ENCODE results near the gene DBN1.

The DBN1 gene

GRCh38 chr5:177490992-177491391 lies 17.6 kb upstream of the DBN1 start:
- Histone ChIP-seq H3K18ac (ENCODE audit: low read length) (no peak overlapping the region), H3K4me2 (ENCODE audit: low read length) (no peak overlapping the region), H3K4me3 (ENCODE audit: low read length) (no peak overlapping the region), H2BK15ac (replicated peaks; ENCODE audit: low read depth) (no peak overlapping the region), H3K27me3 (ENCODE audit: insufficient read depth, low read length, poor library complexity) (no peaks in the 10 kb centered on the region), H3K4me1 (ENCODE audit: control insufficient read depth, low read depth, low read length) (peaks cover 11% of the 10 kb centered on the region), H3K36me3 (ENCODE audit: control insufficient read depth, insufficient read depth, low read length) (peaks cover 20% of the 10 kb centered on the region), H2BK120ac (ENCODE audit: low read depth, low read length) (no peak overlapping the region), H2AK5ac (ENCODE audit: low read length) (no peak overlapping the region), H3K9ac (ENCODE audit: low read length) (peak overlapping the region; percentile 31), H3K56ac (ENCODE audit: low read length) (peak overlapping the region; percentile 76), H3K79me1 (ENCODE audit: low read length) (peaks cover 7% of the 10 kb centered on the region), H3K4ac (ENCODE audit: low read depth, low read length) (no peak overlapping the region), H3K79me2 (ENCODE audit: control insufficient read depth, insufficient read depth, low read length) (no peaks in the 10 kb centered on the region), H3K23ac (ENCODE audit: low read length) (no peak overlapping the region), H4K8ac (ENCODE audit: low read depth, low read length) (no peak overlapping the region), H4K5ac (ENCODE audit: low read length) (no peak overlapping the region), H3K27ac (ENCODE audit: low read depth, low read length) (peak overlapping the region; percentile 2), H2BK5ac (ENCODE audit: low read length) (no peak overlapping the region)
- WGBS (ENCODE audit: extremely low coverage, insufficient coverage, low lambda C conversion rate), result no CpG with 5 or more reads among the region's 16 CpGs
- no peak for DNase-seq

GRCh38 chr5:177490311-177490991 lies 17.0 kb upstream of the DBN1 start:
- Histone ChIP-seq H3K18ac (ENCODE audit: low read length) (no peak overlapping the region), H3K9ac (ENCODE audit: low read length) (no peak overlapping the region), H3K4ac (ENCODE audit: low read depth, low read length) (no peak overlapping the region), H3K36me3 (ENCODE audit: control insufficient read depth, insufficient read depth, low read length) (peaks cover 20% of the 10 kb centered on the region), H2AK5ac (ENCODE audit: low read length) (no peak overlapping the region), H3K27ac (ENCODE audit: low read depth, low read length) (no peak overlapping the region), H3K56ac (ENCODE audit: low read length) (peak overlapping the region; percentile 76), H2BK5ac (ENCODE audit: low read length) (no peak overlapping the region), H4K5ac (ENCODE audit: low read length) (no peak overlapping the region), H3K79me2 (ENCODE audit: control insufficient read depth, insufficient read depth, low read length) (no peaks in the 10 kb centered on the region), H3K27me3 (ENCODE audit: insufficient read depth, low read length, poor library complexity) (no peaks in the 10 kb centered on the region), H3K4me3 (ENCODE audit: low read length) (no peak overlapping the region), H3K4me2 (ENCODE audit: low read length) (no peak overlapping the region), H2BK120ac (ENCODE audit: low read depth, low read length) (no peak overlapping the region), H3K23ac (ENCODE audit: low read length) (no peak overlapping the region), H3K4me1 (ENCODE audit: control insufficient read depth, low read depth, low read length) (peaks cover 7% of the 10 kb centered on the region), H2BK15ac (replicated peaks; ENCODE audit: low read depth) (no peak overlapping the region), H4K8ac (ENCODE audit: low read depth, low read length) (no peak overlapping the region), H3K79me1 (ENCODE audit: low read length) (peaks cover 7% of the 10 kb centered on the region)
- DNase-seq, result no peak
- no CpG with 5 or more reads among the region's 15 CpGs for WGBS (ENCODE audit: extremely low coverage, insufficient coverage, low lambda C conversion rate)

GRCh38 chr5:177489119-177489716 lies 15.8 kb upstream of the DBN1 start:
- no peak overlapping the region for H2BK5ac ChIP-seq (ENCODE audit: low read length)
- no peak overlapping the region for H4K8ac ChIP-seq (ENCODE audit: low read depth, low read length)
- H3K23ac ChIP-seq (ENCODE audit: low read length), result no peak overlapping the region
- no peak overlapping the region for H2AK5ac ChIP-seq (ENCODE audit: low read length)
- peaks cover 2% of the 10 kb centered on the region for H3K4me1 ChIP-seq (ENCODE audit: control insufficient read depth, low read depth, low read length)
- no peak overlapping the region for H2BK120ac ChIP-seq (ENCODE audit: low read depth, low read length)
- no peak overlapping the region for H3K27ac ChIP-seq (ENCODE audit: low read depth, low read length)
- no peak for DNase-seq
- H3K4ac ChIP-seq (ENCODE audit: low read depth, low read length), result no peak overlapping the region
- H4K5ac ChIP-seq (ENCODE audit: low read length), result no peak overlapping the region
- H3K4me3 ChIP-seq (ENCODE audit: low read length), result no peak overlapping the region
- H3K18ac ChIP-seq (ENCODE audit: low read length), result no peak overlapping the region
- H3K79me2 ChIP-seq (ENCODE audit: control insufficient read depth, insufficient read depth, low read length), result no peaks in the 10 kb centered on the region
- H3K56ac ChIP-seq (ENCODE audit: low read length), result no peak overlapping the region
- no peak overlapping the region for H3K9ac ChIP-seq (ENCODE audit: low read length)
- H3K4me2 ChIP-seq (ENCODE audit: low read length), result no peak overlapping the region
- H3K27me3 ChIP-seq (ENCODE audit: insufficient read depth, low read length, poor library complexity), result no peaks in the 10 kb centered on the region
- no peak overlapping the region for H2BK15ac ChIP-seq (replicated peaks; ENCODE audit: low read depth)
- peaks cover 6% of the 10 kb centered on the region for H3K79me1 ChIP-seq (ENCODE audit: low read length)
- no CpG with 5 or more reads among the region's 26 CpGs for WGBS (ENCODE audit: extremely low coverage, insufficient coverage, low lambda C conversion rate)
- H3K36me3 ChIP-seq (ENCODE audit: control insufficient read depth, insufficient read depth, low read length), result peaks cover 20% of the 10 kb centered on the region

- Histone ChIP-seq H3K23ac (ENCODE audit: low read length) (no peak overlapping the region), H4K5ac (ENCODE audit: low read length) (no peak overlapping the region), H3K4ac (ENCODE audit: low read depth, low read length) (no peak overlapping the region), H3K18ac (ENCODE audit: low read length) (no peak overlapping the region), H3K4me2 (ENCODE audit: low read length) (no peak overlapping the region), H2BK15ac (replicated peaks; ENCODE audit: low read depth) (no peak overlapping the region), H2BK5ac (ENCODE audit: low read length) (no peak overlapping the region), H3K56ac (ENCODE audit: low read length) (no peak overlapping the region), H3K79me2 (ENCODE audit: control insufficient read depth, insufficient read depth, low read length) (no peaks in the 10 kb centered on the region), H2BK120ac (ENCODE audit: low read depth, low read length) (no peak overlapping the region), H3K4me3 (ENCODE audit: low read length) (no peak overlapping the region), H3K4me1 (ENCODE audit: control insufficient read depth, low read depth, low read length) (no peaks in the 10 kb centered on the region), H3K9ac (ENCODE audit: low read length) (no peak overlapping the region), H3K79me1 (ENCODE audit: low read length) (peaks cover 6% of the 10 kb centered on the region), H3K27me3 (ENCODE audit: insufficient read depth, low read length, poor library complexity) (no peaks in the 10 kb centered on the region), H2AK5ac (ENCODE audit: low read length) (no peak overlapping the region), H3K36me3 (ENCODE audit: control insufficient read depth, insufficient read depth, low read length) (peaks cover 23% of the 10 kb centered on the region), H3K27ac (ENCODE audit: low read depth, low read length) (no peak overlapping the region), H4K8ac (ENCODE audit: low read depth, low read length) (no peak overlapping the region)
- no peak for DNase-seq
- WGBS (ENCODE audit: extremely low coverage, insufficient coverage, low lambda C conversion rate), result no CpG with 5 or more reads among the region's 15 CpGs
Measured at GRCh38 chr5:177487975-177488374, 14.5 kb upstream of the DBN1 start.

GRCh38 chr5:177487144-177487543 lies 13.7 kb upstream of the DBN1 start:
- Histone ChIP-seq H3K36me3 (ENCODE audit: control insufficient read depth, insufficient read depth, low read length) (peaks cover 23% of the 10 kb centered on the region), H4K8ac (ENCODE audit: low read depth, low read length) (no peak overlapping the region), H2BK5ac (ENCODE audit: low read length) (no peak overlapping the region), H3K23ac (ENCODE audit: low read length) (no peak overlapping the region), H3K79me2 (ENCODE audit: control insufficient read depth, insufficient read depth, low read length) (no peaks in the 10 kb centered on the region), H4K5ac (ENCODE audit: low read length) (no peak overlapping the region), H3K4me3 (ENCODE audit: low read length) (no peak overlapping the region), H3K27me3 (ENCODE audit: insufficient read depth, low read length, poor library complexity) (no peaks in the 10 kb centered on the region), H3K27ac (ENCODE audit: low read depth, low read length) (no peak overlapping the region), H2BK120ac (ENCODE audit: low read depth, low read length) (no peak overlapping the region), H3K79me1 (ENCODE audit: low read length) (peaks cover 6% of the 10 kb centered on the region), H3K4me1 (ENCODE audit: control insufficient read depth, low read depth, low read length) (no peaks in the 10 kb centered on the region), H2BK15ac (replicated peaks; ENCODE audit: low read depth) (no peak overlapping the region), H2AK5ac (ENCODE audit: low read length) (no peak overlapping the region), H3K4ac (ENCODE audit: low read depth, low read length) (no peak overlapping the region), H3K56ac (ENCODE audit: low read length) (no peak overlapping the region), H3K4me2 (ENCODE audit: low read length) (no peak overlapping the region), H3K9ac (ENCODE audit: low read length) (no peak overlapping the region), H3K18ac (ENCODE audit: low read length) (no peak overlapping the region)
- no CpG with 5 or more reads among the region's 8 CpGs for WGBS (ENCODE audit: extremely low coverage, insufficient coverage, low lambda C conversion rate)
- no peak for DNase-seq

- Histone ChIP-seq H3K36me3 (ENCODE audit: control insufficient read depth, insufficient read depth, low read length) (peaks cover 27% of the 10 kb centered on the region), H3K9ac (ENCODE audit: low read length) (no peak overlapping the region), H3K56ac (ENCODE audit: low read length) (no peak overlapping the region), H2BK15ac (replicated peaks; ENCODE audit: low read depth) (no peak overlapping the region), H3K4me1 (ENCODE audit: control insufficient read depth, low read depth, low read length) (no peaks in the 10 kb centered on the region), H3K18ac (ENCODE audit: low read length) (no peak overlapping the region), H3K4me2 (ENCODE audit: low read length) (no peak overlapping the region), H3K27ac (ENCODE audit: low read depth, low read length) (no peak overlapping the region), H3K23ac (ENCODE audit: low read length) (no peak overlapping the region), H3K4ac (ENCODE audit: low read depth, low read length) (no peak overlapping the region), H3K4me3 (ENCODE audit: low read length) (no peak overlapping the region), H4K5ac (ENCODE audit: low read length) (no peak overlapping the region), H4K8ac (ENCODE audit: low read depth, low read length) (no peak overlapping the region), H2BK5ac (ENCODE audit: low read length) (no peak overlapping the region), H2AK5ac (ENCODE audit: low read length) (no peak overlapping the region), H3K79me2 (ENCODE audit: control insufficient read depth, insufficient read depth, low read length) (no peaks in the 10 kb centered on the region), H2BK120ac (ENCODE audit: low read depth, low read length) (no peak overlapping the region), H3K27me3 (ENCODE audit: insufficient read depth, low read length, poor library complexity) (no peaks in the 10 kb centered on the region), H3K79me1 (ENCODE audit: low read length) (peaks cover 6% of the 10 kb centered on the region)
- no CpG with 5 or more reads among the region's 3 CpGs for WGBS (ENCODE audit: extremely low coverage, insufficient coverage, low lambda C conversion rate)
- DNase-seq, result no peak
Measured at GRCh38 chr5:177486256-177486655, 12.8 kb upstream of the DBN1 start.

Data from mesendoderm (in vitro differentiated cells).